Stimulated activated CD8-positive, alpha-beta memory T cell treated with anti-CD3 and anti-CD28 coated beads, Interleukin-7, amount 100 ng/mL, for 1 hour (primary cell): Measurements from ENCODE around the gene NAALADL2.
"Not testable (repeated sequence)": the region's sequence is repeated elsewhere in the genome, so short reads cannot be mapped to it uniquely, and the experiment has no call there.

Experiments
- DNase-seq, 2 donors: peaks; one replicate each; pipeline ENCODE4 v3.0.0-alpha.2; 2020; ENCODE audit warnings: low read depth in 2 of 2

NAALADL2 gene

DNA sequence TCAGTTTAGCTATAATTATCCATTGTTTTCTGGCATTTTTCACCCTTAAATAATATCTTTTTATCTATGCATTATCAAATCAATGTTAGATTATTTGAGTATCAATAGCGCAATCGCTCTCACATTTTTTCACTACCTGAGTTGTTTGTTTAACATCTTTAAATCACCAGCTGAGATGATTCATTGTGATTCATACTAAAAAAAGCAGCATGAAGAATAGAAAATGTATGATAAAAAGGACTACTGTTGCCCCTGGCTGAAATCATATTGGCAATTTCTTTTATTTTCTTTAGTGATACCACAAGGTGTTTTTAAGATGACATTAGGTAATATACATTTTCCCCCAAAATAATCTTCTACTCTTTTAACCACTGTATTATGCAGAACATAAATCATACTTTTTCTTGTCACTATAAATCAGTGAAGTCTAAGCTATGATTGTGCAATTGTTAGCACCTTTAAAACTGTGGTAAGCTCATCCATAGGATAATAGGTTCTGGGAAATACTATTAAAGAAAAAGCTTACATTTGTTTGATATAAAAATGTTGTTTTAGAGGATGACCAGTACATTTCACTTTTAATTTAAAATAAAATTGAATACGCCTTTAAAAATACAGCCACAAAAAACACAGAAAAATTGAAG, 889.1 kb downstream of the NAALADL2 start:
- no peak for DNase-seq

DNA sequence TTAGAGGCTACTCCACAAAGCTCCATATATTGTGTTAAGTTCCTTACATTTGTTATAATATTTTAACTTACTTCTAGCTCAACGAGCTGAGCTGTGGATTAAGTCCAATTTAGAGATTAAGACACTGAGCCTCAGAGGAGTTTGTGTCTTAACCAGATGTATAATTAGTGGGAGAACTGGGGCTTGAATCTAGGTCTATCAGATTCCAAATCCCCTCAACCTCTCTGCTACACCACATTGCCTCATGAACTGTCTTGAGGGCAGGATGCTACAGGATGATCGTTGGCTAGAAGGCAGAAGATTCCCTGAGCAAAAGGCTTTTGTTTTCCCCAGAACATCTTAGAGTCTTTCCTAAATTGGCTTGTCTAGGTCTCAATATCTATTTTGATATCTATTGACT, 890.8 kb downstream of the NAALADL2 start:
- no peak for DNase-seq

DNA sequence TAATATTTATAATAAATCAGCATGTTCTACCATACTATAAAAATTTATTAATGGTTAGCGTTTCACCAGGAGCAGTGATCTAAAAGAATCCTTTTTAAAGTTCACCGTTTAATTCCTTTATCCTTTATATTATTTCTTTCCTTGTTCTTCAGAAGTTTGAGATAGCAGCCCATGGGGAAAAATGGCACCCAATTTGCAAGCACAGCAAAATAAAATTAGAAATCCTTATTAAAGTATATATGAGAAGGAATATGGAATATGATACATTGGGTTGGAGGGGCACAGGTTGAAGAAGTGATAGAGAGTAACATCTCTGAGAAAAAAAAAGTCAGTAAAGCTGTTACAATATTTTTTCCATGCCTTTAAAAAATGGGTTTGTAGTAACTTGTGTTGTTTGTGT, 892.0 kb downstream of the NAALADL2 start:
- no peak for DNase-seq

DNA sequence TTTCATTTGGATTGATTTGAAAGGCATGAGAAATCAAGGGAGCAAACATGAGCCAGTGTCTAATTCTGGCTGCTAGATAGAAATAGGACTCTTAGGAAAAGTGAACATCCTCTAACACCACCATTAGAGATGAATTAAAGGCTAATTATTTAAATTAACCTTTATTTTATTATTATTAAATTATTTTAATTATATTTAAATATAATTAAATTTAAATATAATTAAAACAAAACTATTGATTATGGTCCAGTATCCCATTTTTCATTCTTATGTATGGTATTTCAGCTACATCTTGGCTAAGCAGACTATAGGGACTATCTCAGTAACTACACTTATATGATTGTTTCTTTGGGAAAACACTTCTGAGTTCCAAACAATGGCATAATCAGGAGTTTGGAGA, 904.8 kb downstream of the NAALADL2 start:
- DNase-seq: no peak

DNA sequence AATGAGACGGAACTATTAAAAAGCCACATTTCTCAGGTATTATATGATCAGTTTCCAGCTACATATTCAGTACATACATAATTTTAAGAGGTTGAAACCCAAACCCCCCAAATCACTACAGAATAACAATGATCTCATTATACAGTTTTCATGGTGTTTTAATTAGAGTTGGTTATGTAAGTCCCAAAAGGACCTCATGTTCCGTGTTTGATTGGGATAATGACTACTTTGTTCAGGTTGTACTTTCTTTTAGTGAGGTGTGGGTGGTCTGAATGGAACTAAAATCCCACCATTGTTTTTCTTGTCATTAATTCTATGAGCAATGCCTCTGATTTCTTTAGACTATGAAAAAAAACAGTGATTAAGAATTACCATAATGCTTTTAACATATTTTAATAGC, 905.6 kb downstream of the NAALADL2 start:
- DNase-seq: no peak

DNA sequence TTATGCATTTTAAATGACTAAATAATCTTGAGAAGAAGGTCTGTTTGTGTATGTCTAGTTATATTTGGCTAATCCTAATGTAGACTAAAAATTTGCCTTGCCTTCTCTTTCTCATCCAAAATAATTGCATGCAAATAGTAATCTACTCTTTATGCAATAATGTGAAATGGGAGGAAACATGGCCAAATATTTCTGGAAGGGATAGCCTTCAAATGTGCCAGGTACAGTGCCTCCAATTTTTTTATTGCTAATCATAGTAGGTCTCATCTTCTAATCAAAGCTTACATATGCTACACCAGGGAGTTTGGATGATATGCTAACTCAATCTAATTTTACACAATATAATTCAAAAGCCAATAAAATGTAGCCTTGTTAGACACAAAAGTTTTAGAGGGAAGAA, 911.3 kb downstream of the NAALADL2 start:
- DNase-seq: no peak

DNA sequence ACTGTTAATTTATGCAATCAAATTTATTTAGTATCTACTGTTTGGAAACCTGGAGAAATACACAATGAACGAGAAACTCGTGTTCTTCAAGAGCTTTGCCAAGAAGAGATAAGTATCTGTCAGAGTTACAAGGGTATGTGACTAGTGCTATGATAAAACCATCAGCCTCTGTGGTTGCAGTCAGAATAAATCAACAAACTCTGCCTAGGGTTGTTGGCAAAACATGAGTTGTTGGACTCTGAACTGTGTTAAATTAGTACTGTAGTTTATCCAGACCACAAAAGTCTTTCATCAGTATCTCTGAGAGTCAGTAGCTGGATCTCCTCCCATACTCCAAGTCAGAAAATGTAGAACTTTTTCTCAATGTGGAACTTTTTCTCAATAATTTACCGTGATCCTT, 918.4 kb downstream of the NAALADL2 start:
- DNase-seq: no peak

DNA sequence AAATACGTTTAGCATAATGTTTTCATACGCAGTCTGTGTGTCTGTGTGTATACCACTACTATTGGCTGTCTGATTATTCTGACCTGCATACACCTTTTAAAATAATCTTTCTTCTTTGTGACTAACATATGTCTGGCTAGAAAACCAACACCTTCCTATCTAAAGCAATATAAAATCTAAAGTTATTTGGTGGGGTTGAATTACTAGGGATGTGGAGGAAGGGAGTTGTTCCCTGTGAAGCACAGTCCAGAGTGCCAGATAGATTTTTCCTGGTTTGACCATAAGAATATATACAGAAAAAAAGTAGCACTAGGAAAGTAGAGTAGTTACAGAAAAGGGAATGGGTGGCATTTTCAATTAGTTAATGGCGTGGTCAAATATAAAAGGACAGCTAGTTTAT, 918.8 kb downstream of the NAALADL2 start:
- no peak for DNase-seq

DNA sequence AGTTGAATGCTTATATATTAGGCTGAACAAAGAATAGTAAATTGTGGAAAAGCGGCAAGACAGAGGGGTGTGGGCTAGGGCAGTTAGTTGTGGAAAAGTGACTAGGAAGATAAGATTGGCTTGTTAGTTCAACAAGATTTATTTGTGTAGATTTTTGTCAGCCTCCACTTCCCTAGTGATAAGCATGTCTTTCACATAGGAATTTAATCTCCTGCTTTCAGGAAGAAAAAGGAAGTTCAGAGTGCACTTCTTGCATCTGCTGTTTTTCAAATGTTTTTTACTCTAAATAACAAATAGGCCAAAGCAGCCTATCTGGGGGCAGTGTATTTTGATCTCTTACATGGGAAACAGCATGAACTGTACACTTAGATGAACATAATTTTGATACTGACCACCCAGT, 919.9 kb downstream of the NAALADL2 start:
- no peak for DNase-seq

DNA sequence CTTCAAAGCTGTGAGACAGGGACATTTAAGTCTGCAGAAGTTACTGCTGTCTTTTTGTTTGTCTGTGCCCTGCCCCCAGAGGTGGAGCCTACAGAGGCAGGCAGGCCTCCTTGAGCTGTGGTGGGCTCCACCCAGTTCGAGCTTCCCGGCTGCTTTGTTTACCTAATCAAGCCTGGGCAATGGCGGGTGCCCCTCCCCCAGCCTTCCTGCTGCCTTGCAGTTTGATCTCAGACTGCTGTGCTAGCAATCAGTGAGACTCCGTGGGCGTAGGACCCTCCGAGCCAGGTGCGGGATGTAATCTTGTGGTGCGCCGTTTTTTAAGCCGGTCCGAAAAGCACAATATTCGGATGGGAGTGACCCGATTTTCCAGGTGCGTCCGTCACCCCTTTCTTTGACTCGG, 928.0 kb downstream of the NAALADL2 start:
- DNase-seq: not testable (repeated sequence)

DNA sequence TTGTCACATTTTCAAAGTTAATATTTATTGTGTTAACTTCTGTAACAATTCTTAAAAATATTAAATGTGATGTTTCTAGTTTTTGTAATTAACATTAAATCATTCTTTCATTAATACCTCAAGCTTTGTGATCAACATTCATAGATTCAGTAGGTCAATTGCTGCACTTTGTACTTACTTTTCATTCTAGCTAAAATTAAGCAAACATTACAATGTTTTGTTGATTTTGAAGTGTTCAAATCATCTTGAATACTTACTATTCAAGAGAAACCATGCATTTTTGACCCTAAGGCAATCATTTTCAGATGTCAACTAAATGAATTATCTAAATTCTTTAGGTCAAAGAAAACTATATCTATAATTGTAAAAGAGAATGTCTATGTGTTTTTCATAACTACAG, 933.1 kb downstream of the NAALADL2 start:
- DNase-seq: no peak

DNA sequence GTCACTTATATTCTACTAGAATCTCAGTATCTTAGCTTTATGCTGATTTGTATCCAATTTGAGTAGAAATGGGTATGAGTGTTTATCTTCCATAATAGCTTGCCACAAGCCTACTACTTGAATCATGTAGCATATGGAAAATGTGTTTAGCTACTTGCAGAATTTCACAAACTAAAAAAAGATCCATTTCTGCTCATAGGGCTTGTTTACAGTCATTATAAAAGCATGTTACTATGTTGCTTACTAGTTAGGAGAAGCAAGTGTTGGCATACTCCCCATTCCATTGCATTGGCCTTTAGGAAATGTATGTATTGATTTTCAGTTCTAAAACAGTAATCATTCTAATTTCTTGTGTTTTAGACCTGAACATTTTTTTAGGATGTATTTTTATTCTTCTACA, 939.2 kb downstream of the NAALADL2 start:
- DNase-seq: no peak

DNA sequence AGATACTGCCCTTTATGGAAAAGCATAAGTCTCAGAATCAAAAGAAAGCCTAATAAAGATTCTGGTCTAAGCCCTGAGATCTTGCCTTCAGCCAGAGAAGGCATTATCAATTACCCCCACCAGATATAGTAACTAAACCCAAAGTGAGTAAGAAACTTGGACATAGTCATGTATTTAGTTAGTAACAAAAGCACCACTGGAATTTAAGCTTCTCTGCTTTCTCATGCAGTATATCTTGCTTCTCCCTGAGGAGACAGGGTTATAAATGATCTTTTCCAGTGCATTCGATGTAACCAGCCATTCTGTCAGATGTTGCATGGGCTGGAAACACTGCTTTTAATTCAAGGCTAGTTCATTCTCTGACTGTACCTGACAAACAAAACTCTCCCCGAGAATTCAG, 946.7 kb downstream of the NAALADL2 start:
- DNase-seq: no peak

DNA sequence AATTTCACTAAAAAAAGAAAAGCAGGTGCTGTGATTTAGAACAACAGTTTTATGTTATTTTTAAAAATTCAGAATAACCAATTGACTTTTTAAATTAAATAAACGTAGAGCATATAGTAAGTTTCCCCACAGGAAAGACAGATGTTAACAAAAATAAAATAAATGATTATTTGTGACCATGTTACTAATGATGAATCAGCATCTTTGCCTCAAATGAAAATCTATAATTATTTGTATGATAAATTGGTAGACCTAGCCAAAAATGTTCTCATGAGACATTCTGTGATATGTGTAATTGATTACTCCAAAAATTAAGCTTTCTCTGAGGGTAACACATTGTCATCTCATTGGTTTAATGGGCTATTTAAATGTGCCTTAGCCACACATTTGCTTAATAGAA, 948.0 kb downstream of the NAALADL2 start:
- DNase-seq: no peak

DNA sequence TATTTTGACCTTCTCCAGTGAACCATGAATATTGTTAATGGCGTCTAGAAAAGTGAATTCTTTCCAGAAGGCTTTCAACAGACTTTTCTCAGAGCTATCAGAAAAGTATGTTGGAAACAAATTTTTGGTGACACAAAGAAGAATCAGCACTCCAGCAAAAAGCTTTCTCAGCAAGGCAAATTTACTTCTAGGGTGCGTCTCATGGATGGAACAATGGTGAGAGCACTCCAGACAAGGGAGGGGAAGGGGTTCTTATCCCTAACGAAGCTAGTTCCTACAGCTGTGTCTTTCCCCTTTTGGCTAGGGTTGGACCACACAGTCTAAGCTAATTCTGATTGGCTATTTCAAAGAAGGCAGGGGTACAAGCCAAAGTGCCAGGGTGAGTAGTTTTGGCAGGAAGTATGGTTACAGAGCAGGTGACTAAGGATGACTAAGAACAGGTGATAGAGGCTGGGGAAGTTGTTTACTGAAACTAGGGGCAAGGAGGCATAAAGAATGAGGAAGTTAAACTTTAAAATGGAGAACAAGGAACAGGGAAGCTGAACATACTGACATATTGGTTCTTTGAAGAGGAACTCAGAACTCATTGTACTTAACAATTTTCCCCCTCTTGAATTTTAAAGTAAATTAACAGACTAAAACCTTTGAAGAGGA, 959.8 kb downstream of the NAALADL2 start:
- DNase-seq: no peak

DNA sequence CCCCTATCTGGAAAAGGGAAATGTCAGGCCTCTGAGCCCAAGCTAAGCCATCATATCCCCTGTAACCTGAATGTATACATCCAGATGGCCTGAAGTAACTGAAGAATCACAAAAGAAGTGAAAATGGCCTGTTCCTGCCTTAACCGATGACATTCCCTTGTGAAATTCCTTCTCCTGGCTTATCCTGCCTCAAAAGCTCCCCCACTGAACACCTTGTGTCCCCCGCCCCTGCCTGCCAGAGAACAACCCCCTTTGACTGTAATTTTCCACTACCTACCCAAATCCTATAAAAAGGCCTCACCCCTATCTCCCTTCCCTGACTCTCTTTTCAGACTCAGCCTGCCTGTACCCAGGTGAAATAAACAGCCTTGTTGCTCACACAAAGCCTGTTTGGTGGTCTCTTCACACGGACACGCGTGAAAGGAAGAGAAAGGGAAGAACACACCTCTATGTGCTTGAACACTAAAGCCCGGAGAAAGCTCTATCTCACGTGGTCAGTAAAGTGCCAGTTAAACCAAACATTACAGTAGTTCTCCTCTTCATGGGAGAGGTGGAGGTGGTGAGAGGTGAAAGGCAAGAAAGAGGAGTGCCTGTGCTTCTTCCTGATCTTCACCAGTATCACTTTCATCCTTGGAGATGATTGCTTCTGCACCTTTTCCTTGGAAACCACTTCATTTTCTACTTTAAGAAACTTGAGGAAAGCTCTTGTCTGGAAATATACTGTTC, 963.8 kb downstream of the NAALADL2 start:
- DNase-seq: not testable (repeated sequence)

DNA sequence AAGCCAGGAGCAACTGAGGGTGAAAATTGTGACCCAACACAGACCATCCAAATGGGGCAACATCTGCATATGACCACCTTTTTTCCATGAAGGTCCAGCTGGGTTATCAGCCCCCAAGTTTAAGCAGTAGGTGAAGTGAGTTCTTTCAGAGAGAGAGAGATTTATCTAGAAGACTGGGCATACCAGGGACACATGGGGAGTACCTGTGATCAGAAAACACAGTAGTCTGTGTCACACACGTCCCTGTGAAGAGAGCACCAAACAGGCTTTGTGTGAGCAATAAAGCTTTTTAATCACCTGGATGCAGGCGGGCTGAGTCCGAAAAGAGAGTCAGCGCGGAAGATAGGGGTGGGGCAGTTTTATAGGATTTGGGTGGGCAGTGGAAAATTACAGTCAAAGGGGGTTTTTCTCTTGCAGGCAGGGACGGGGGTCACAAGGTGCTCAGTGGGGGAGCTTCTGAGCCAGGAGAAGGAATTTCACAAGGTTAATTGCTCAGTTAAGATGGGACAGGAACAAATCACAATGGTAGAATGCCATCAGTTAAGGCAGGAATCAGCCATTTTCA, 966.0 kb downstream of the NAALADL2 start:
- DNase-seq: not testable (repeated sequence)

DNA sequence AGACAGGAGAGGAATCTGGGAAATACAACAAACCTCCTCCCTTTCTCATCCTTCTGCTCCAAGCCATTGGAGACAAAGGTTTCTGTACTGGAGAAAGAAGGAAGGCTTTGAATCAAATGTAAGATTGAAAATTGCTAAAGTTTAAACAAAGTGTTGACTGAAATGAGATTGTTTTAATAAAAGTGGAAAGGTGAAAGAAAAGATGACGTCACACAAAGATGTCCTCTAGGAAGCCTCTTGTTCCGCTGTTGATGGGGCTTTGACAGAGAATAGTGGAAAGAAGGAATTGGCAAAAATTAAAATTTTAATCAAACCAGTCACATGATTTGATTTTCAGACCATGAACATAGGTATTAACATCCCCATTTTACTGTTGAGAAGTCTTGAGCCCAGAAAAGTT, 967.6 kb downstream of the NAALADL2 start:
- DNase-seq: no peak

DNA sequence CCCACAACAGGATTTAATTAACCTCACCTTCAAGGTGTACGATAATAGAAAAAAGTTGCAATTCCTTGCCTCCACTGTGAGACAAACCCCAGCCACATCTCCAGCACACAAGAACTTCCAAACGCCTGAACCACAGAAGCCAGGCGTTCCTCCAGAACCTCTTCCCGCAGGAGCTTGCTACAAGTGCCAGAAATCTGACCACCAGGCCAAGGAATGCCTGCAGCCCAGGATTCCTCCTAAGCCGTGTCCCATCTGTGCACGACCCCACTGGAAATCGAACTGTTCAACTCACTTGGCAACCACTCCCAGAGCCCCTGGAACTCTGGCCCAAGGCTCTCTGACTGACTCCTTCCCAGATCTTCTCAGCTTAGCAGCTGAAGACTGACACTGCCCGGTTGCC, 970.7 kb downstream of the NAALADL2 start:
- not testable (repeated sequence) for DNase-seq

DNA sequence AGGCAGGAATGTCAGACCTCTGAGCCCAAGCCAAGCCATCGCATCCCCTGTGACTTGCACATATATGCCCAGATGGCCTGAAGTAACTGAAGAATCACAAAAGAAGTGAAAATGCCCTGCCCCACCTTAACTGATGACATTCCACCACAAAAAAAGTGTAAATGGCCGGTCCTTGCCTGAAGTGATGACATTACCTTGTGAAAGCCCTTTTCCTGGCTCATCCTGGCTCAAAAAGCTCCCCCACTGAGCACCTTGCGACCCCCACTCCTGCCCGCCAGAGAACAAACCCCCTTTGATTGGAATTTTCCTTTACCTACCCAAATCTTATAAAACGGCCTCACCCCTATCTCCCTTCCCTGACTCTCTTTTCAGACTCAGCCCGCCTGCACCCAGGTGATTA, 976.6 kb downstream of the NAALADL2 start:
- DNase-seq: not testable (repeated sequence)

DNA sequence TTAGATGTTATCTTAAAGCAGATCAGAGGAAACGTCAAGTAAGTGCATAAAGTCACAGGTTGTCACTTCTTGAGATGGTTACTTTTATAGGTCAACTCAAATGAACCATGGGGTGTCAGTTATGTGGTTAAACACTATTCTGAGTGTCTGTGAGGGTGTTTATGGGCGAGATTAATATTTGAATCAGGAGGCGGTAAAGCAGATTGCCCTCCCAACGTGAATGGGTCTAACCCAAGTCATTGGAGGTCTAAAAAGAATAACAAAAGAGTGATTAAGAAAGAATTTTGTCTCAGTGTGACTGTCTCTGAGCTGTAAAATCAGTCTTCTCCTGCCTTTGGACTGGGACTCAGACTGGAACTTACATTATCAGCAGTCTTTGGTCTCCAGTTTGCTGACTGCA, 977.5 kb downstream of the NAALADL2 start:
- no peak for DNase-seq

DNA sequence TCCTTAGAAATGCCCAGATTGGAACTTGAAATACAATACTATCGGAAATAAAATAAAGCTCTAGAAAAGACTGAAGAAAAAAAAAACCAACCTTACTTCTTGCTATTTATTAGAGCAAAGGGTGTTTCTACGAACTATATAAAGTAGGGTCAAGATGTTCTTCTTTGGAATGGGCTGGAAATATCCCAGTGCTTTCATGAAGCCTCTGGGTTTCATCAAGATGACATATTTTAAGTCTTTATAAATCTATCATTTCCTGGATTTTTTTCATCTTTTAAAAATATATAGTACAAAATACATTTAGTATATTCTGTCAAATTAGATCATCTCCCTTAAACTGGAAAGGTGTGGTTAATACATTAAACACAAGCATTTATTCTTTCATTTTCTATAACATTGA, 978.8 kb downstream of the NAALADL2 start:
- DNase-seq: no peak
